RKO (cell line): ENCODE results near the gene LIN9.

ENCODE experiments used
- DNase-seq: peaks from one replicate; pipeline ENCODE4 v3.0.0-alpha.2; 2016; ENCODE audit warnings: low spot score

The LIN9 gene

DNA sequence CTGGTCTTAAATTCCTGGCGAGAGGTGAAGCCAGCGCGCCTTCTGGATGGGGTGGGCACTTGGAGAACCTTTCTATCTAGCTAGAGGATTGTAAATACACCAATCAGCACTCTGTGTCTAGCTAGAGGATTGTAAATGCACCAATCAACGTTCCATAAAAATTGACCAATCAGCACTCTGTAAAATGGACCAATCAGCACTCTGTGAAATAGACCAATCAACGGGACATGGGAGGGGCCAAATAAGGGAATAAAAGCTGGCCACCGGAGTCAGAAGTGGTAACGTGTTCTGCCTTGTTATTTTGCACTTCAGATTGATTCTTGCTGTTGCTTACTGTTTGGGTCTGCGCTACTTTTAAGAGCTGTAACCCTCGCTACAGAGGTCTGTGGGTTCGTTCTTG, 12.0 kb upstream of the LIN9 start:
- DNase-seq, result no peak

GRCh38 chr1:226318471-226318870, 9.5 kb upstream of the LIN9 start:
- no peak for DNase-seq

DNA sequence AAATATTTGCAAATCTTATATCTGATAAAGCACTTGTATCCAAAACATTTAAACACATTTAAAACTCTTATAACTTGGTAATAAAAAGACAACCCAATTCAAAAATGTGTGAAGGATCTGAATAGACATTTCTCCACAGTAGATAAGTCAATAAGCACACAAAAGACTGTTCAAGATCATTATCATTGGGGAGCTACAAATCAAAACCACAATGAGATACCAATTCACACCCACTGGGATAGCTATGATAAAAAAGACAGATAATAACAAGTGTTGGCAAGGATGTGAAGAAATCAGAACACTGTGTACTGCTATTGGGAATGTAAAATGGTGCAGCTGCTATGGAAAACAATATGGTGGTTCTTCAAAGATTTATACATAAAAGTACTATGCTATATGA, 5.1 kb upstream of the LIN9 start:
- DNase-seq, result no peak

DNA sequence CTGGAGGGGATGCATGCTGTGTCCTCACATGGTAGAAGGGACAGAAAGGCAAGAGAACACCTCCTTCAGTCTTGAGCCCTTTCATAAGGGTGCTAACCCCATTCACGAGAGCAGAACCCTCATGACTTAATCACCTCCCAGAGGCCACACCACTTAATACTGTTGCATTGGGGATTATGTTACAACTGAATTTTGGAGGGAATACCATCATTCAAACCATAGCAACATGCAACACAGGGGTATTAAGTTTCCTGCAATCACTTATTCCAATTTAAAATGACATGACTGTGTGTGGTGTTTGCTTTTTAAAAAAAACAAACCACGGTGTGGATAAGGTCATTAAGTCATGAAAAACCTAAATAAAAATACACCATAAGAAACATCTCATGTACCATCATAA, 3.1 kb upstream of the LIN9 start:
- no peak for DNase-seq

- no peak for DNase-seq
Observed at GRCh38 chr1:226311376-226311775, 2.4 kb upstream of the LIN9 start.

- peak; percentile 23 for DNase-seq
Observed at GRCh38 chr1:226310637-226311195, 1.8 kb upstream of the LIN9 start.

DNA sequence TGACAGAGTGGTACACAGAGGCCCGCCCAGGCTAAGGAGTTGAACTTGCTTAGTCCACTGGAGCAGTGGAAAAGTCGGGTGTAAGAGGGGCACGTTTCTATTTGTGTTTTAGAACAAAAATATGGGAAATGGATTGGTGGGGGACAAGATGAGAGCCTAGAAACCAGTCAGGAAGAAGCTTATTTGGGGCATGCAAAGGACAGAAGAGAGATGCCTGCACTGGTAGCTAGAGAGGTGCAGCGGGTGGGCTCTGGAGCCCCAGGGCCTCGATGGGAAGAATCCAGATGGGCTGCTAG, 1.2 kb upstream of the LIN9 start:
- DNase-seq, result no peak

DNA sequence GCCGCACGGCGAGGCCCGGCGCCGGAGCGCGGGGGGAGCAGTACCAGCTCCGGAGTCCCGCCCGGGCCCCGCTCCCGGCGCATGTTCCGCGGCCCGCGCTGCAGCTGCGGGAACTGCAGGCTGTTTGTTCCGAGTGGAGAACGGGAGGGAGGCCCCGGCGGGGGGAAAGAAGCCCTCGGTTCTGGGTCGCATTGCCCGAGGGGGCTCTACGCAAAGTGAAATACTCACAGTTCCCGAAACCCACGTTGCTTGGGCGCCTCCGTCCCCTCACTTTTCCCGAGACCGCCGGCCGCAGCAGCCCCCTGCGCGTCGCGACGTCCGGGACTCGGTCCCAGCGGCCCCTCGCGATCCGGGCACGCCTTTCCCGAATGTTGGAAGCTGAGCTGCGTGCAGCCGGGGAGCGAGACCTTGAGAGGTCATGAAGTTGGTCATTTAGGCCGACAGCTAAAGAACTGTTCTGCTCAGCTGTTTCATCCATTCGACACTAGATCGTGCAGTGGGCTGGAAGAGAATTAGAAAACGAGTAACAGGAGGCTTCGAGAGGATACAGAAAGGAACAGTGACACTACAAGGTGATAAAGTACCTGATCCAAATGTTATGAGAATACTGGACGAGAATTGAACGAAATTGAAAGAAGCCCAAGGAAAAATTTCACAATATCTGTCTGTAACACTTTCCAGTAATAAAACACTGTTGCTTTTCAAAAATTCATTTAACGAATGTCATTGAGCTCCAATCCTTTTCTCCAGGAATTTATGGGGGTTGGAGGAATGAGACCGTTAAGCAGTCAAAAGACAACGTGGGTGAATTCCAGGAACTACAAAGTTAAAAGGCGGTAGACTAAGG, 657 bp upstream of the LIN9 start:
- peak; percentile 45 for DNase-seq

DNA sequence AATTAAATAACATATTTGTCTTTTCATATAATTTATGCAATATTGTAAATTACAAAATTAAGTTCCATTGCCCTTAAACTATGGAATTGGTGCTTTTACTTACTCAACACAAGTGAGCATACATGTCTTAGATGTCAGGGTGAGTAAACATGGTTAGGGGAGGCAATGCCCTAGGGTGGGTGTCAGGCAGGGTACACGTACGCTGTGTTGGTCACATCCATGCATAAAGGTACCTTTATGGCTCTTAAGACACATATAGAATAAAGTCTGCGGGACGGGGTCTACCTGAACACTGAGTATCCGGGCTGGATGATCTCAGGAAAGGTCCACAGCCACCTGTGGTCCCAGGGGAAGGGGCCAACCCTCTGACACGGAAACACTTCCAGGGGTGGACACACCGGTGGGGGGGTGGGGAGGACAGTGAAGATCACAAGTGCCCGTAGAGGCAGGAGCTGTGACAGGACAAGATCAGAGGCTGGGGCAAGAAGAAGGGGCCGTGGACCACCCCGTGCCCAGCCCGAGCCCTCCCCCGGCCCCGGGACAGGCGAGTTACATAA, 720 bp downstream of the LIN9 start:
- DNase-seq, result no peak

GRCh38 chr1:226306425-226306824, 2.5 kb downstream of the LIN9 start:
- DNase-seq, result no peak

GRCh38 chr1:226305184-226305583, 3.8 kb downstream of the LIN9 start:
- DNase-seq, result no peak

DNA sequence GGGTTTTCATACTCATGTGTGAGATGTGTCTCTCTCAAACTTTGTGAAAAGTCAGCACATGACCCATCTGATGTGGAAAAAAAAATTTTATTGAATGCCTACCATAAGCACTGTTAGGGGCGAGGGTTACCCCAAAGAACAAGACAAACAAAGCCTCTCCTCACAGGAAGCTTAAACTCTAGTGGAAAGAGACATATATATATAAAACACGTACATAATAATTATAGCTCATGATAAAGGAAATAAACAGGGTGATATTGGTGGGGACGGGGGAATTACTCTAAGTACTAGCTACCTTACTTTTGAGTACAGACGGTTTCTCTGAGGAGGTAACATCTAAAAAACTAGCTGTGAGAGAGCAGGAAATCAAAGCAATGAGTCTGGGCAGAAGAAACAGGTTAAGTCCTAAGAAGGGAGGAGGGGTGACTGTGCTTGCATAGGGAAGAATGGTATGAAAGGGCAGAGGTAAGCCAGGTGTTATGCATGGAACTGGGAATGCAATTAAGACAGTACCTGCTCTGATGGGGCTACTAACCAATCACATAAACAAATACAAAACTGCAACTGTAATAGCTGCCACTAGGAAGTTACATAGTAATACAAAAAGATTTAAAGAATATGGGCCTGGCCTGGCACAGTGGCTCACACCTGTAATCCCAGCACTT, 4.5 kb downstream of the LIN9 start:
- DNase-seq, result peak; percentile 7

DNA sequence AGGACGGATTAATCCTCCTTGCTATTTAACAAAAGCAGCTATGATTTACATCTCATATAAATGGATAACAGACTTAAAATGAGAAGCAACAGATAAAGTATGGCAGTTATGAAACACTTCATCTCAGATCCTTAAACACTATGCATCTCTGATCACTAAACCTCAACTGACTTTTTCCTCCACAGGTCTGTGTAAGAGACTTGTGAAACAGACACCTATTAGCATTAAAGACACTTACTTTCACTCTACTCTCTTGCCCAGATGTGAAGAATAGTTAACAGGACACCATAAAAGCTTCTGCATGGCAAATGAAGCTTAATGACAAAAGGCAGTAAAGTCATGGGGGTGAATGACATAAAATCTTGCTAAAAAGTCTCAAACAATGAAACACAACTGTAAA, 6.2 kb downstream of the LIN9 start:
- DNase-seq, result no peak

DNA sequence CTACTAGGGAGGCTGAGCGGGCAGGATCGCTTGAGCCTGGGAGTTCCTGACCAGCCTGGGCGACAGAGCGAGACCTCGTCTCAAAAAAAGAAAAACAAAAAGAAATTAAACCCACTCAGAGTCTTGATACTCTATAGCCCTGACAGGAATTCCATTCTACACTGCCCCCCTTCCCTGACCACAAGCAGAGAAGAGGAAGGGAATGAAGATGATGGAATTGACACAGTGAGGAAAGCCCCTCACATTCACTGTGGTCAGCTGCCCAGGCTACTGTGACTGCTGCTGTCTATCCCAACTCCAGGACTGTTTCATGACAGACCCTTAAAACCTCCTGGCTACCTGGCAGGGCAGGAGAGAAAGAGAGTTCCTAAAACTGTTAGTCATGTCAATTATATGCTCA, 12.1 kb downstream of the LIN9 start:
- no peak for DNase-seq

GRCh38 chr1:226293553-226293920, 15.4 kb downstream of the LIN9 start:
- no peak for DNase-seq

DNA sequence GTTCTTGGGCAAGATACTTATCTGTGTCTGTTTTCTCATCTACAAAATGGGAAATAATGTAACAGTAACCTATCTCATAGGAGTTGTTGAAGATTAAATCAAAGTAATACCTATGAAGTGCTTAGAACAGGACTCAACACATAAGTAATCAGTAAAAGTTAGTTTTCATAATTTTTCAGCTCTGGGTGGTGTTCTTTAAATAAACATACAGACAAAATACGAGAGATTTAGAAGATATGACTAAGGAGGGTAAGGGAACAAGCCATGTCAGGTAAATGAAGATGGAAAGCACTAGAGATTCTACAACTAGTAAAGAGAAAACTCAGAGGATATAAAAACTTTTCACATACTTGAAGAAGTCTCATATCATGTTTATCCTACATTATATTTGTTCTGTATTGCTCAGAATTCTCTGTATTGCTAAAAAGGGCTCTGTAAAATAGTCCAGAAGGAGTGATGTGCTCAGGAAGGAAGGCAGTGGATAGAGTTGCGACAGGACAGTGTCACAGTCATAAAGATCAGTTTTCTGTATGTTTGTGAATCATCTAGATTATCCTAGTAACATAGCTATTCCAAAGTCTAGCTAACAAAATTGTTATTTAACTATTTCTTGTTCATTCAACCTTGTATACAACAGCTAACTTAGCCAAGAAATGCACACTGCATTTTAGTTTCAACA, 16.0 kb downstream of the LIN9 start:
- DNase-seq, result no peak

GRCh38 chr1:226287587-226287986, 21.4 kb downstream of the LIN9 start:
- no peak for DNase-seq

DNA sequence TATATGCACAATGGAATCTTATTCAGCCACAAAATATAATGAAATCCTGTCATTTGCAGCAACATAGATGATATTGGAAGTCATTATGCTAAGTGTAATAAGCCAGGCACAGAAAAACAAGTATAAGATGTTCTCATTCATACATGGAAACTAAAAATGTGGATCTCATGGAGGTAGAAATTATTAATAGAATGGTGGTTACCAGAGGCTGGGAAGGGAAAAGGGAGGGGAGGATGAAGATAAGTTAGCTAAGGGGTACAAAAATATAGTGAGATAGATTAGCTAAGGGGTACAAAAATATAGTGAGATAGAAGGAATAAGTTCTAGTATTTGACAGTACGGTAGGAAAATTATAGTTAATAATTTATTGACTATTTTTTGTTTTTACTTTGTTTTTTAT, 27.9 kb downstream of the LIN9 start:
- no peak for DNase-seq

DNA sequence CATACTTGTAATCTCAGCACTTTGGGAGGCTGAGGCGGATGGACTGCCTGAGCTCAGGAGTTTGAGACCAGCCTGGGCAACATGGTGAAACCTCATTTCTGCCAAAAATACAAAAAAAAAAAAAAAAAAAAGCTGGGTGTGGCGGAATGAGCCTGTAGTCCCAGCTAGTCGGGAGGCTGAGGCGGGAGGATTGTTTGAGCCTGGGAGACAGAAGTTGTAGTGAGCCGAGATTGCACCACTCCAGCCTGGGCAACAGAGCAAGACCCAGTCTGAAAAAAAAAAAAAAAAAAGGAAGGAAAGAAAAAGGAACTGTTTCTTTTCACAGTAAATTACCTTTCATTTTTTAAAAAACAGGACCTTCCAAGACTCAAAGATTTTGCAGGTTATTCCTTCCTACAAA, 29.5 kb downstream of the LIN9 start:
- no peak for DNase-seq

DNA sequence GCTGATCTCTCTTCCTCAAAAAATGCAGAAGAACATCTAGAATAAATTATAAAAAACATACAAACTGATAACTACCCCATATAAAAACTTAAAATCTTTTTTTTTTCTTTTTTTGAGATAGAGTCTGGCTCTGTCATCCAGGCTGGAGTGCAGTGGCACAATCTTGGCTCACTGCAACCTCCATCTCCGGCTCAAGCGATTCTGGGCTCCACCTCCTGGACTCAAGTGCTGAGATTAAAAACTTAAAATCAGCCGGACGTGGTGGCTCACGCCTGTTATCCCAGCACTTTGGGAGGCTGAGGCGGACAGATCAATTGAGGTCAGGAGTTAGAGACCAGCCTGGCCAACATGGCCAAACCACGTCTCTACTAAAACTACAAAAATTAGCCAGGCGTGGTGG, 31.1 kb downstream of the LIN9 start:
- no peak for DNase-seq

DNA sequence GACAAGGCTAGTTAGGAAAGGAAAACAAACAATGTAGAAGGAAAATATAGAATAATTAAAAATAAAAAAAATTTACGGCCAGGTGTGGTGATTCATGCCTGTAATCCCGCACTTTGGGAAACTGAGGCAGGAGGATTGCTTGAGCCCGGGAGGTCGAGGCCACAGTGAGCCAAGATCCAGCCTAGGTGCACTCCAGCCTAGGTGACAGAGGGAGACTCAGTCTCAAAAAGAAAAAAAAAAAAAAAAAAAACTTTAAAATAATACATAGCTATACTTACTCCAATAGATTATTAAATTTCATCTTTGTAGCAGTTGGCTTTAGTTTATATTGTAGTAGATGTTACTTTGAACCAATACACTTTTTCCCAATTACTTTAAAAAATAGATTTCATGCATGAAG, 32.0 kb downstream of the LIN9 start:
- no peak for DNase-seq

- DNase-seq, result no peak
Observed at GRCh38 chr1:226276077-226276682, 32.8 kb downstream of the LIN9 start.
